HPDE6-E6E7 (cell line): Measurements from ENCODE around the gene VSX1.

Experiments
- DNase-seq: peaks from one replicate; pipeline ENCODE4 v3.0.0; 2011; ENCODE audit warnings: missing footprints; ENCODE audit errors: extremely low spot score

Gene VSX1

DNA sequence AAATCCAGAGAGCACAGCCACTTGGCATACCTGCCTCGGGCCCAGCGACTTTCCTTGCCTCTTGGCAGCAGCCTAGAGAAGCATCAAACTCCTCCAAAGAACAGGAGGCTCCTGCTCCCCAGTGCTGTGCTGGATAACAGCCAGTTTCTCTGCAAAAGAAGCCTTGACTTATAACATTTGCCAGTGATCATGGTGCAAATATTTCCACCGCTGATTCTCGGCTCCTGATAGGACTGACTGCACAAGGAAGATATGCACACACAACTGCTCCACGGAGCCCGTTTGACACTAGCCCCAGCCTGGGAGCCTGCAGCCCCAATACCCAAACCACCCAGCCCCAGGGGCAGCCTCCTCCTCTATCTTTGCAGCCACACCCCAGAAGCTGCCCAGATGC, 41.5 kb downstream of the VSX1 start:
- no peak for DNase-seq

DNA sequence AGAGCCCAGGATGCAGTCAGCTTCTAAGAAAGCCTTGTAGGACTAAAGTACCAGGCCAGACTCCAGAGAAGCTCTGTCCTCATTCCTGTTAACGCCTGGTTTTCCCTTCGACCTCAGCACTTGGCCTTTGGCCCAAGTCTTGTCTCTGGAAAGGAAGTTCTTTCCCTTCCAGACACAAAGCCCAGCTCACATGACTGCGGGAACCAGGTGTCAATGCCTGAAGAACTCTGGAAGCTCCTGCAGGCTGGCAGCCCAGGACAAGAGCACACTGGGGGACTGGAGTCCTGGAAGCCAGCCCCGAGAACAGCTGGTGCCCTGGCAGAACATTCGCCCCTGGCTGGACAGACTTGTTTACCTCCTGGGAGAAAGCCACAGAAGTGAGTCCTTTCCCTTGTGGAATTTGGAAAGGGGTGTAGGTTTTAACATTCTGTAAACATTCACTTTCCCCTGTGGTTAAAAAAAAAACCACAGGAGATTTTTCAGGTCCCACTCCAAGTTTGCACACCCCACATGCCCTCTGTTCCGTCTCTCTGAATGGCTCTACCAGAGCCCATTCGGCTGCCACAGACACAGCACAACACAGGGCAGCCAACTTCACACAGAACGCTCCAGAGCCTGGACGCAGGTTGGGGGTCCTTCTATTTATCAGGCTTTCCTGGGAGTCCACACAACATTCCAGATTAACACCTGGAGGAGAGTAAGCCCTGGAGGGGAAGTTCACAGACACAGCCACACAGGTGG, 42.1 kb downstream of the VSX1 start:
- no peak for DNase-seq

- DNase-seq: no peak
Observed at GRCh38 chr20:25038591-25039015, 43.3 kb downstream of the VSX1 start.

DNA sequence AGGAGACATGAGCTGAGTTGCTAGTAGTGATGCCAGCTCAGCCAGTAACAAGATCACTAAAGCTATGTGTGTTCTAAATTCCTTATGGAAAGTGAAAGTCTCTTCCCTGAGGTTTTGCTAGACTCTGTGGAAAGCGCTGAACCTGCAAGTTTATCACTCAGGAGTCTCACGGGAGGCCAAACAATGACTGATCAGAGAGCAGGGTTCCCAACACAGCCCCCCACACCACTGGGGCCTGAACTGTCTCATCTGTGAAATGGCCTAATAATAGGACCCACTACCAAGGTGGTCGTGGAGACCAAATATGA, 43.9 kb downstream of the VSX1 start:
- DNase-seq: no peak

DNA sequence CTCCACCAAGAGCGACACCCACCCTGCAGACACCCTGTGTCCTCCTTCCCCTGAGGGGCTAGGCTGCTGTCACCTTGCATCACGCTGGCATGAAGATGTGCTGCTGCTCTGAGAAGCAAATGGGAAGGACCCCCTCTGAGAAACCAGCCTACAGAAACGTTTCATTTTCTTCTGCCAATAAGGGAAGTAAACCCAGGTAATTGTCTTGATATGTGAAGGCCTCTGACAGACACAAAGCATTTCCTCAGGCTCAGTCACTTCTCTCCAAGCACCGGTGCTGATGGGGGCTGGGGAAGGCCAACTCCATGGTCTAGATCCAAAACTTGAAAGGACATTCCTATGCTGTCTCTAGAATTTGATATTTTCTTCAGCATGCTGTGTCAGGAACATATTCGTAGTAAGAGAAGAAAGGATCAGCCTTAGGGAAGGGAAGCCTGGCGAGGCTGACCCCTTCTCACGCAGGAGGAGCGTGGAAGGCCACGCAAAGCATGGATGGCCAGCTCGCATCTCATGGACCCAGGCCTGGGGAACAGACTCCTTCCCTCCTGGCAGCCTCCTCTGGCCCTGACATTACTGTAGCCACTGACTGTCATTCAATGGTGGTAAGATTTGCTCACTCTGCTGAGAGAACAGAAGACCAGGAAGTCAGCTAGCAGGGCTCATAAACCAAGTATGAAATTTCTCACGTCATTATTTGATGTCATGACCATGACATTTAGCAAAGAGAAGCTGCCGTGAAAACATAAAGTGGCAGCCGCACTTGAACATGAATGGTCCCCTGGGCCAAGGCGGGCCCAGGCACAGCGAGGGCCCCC, 44.4 kb downstream of the VSX1 start:
- no peak for DNase-seq

DNA sequence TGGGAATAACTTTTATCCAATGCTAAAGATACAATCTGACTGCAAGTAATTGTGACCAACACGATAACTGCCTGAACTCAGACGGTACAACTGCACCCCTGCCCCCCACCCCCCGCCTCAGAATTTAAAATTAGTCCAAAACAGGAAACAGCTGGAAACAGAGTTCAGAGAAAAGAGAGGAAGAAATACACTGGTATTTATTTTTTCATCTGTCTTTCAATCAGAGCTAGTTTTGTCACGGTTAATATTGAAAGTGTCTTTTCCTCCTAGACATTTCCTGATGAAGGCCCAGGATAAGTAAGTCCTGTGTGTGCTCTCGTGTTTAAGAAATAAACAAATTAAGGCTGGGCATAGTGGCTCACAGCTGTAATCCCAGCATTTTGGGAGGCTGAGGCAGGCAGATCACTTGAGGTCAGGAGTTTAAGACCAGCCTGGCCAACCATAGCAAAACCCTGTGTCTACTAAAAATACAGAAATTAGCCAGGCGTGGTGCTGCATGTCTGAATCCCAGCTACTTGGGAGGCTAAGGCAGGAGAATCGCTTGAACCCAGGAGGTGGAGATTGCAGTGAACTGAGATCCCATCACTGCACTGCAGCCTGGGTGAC, 45.5 kb downstream of the VSX1 start:
- no peak for DNase-seq

- no peak for DNase-seq
Observed at GRCh38 chr20:25035921-25036320, 46.0 kb downstream of the VSX1 start.

- no peak for DNase-seq
Observed at GRCh38 chr20:25033924-25034300, 48.0 kb downstream of the VSX1 start.

- DNase-seq: no peak
Observed at GRCh38 chr20:25033265-25033923, 48.5 kb downstream of the VSX1 start.

DNA sequence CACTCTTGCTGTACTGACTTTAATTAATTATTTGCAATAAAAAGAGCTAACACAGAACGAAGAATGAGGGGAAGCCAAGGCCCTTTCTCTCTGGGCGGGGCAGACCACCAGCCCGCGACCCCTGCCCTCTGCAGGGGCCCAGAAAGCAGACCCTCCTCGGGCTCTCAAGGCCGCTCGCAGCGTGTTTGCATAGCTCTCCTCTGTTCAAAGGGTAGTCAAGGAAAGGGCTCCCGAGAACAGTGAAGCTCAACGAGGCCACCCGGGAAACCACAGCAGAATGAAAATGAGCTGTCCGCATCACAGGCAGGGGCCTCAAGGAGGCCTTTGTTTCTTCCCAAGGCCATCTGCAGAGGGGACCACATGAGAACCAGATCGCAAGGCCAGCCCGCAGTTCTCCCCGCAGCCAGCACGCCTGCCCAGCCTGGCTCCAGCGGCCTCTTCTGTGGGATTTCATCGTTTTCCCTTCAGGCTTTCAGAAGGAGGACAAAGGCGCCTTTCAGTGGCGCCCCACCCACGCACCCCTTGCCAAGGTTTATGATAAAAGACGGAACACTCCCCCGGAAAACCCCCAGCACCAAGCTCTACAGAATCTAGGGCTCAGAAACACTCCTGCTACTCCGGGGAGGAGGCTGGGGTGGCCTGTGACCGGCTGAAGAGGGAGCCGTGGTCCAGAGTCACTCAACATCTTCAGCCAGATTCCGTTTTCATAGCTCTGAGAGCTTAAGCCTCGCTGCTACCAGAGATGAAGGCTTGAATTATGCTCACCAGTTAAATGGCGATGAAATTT, 49.3 kb downstream of the VSX1 start:
- DNase-seq: no peak

GRCh38 chr20:25032065-25032477, 49.9 kb downstream of the VSX1 start:
- no peak for DNase-seq

- no peak for DNase-seq
Observed at GRCh38 chr20:25031241-25031640, 50.7 kb downstream of the VSX1 start.

GRCh38 chr20:25030649-25031207, 51.2 kb downstream of the VSX1 start:
- no peak for DNase-seq

- no peak for DNase-seq
Observed at GRCh38 chr20:25030007-25030648, 51.8 kb downstream of the VSX1 start.

DNA sequence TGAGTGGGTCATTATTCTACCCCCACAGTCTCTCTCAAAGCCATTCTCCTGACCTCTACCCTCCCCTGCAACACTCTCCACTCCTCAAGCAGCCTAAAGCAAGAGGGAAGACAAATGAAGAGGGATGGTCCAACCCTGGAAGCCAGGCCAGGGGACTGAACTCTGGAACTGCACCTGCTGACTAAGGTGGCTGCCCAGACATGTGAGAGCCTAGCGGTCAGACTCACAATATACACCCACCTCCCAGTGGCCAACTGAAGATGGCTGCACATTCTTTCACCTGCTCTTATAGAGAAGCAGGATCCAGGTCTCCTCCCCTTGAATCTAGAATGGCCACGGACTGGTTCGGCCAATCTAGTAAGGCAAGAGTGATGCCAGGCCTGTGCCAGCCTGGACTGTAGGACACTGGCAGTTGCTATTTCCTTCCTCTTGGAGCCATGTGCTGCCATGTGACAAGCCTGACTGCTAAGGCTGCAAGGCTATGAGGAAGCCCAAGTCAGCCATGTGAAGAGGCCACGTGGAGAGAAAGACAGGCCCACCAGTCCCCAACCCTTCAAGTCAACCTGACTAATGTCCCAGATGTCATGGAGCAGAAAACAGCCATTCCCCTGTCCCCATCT, 55.8 kb downstream of the VSX1 start:
- DNase-seq: no peak
